Breast epithelium (tissue), 3 donors: ENCODE data around the gene NEURL1.

Experiments
- CTCF ChIP-seq, 3 donors: fragments of 450-650 bp; IDR thresholded peaks; one replicate each; pipeline ENCODE4 v1.5.1; 2016 to 2017; ENCODE audit warnings: antibody characterized with exemption in 3 of 3, mild to moderate bottlenecking in 3 of 3, moderate library complexity in 3 of 3
- POLR2A ChIP-seq: fragments of 450-650 bp; IDR thresholded peaks from one replicate; pipeline ENCODE4 v1.6.1; 2016; ENCODE audit warnings: antibody characterized with exemption, mild to moderate bottlenecking, moderate library complexity
- POLR2AphosphoS5 ChIP-seq, 3 donors: sonication (generic); formaldehyde crosslinking; IDR thresholded peaks; one replicate each; pipeline ENCODE4 v1.6.1; 2017; ENCODE audit warnings: antibody characterized with exemption in 3 of 3

GRCh38 chr10:103572347-103573204 lies 79.1 kb downstream of the NEURL1 start:
- TF ChIP-seq CTCF (IDR thresholded peaks at IDR 0.05) (no peak), POLR2A (no peak), POLR2AphosphoS5 (IDR thresholded peaks at IDR 0.05) (no peak)
